SK-MEL-5 (cell line): ENCODE data around the gene CSRP1. TPM values are rescaled to one million over a fixed set of nuclear protein-coding genes. Genes with fewer than 3 reads are reported as not detected.
"Not testable (repeated sequence)": the region's sequence is repeated elsewhere in the genome, so short reads cannot be mapped to it uniquely, and the experiment has no call there.

Experiments used
- DNase-seq: peaks from one replicate; pipeline ENCODE4 v3.0.0-alpha.2; 2016; ENCODE audit warnings: low read depth, low spot score
- in situ Hi-C: cut with HindIII; loops from 2 replicates; pipeline ENCODE4 v1.10.0; 2016; ENCODE audit warnings: low sequenced_read_pairs, high pct_unique_total_duplicates, low pct_unique_long_range_greater_than_20kb
- total RNA-seq: library from RNA; depleted of rRNA; stranded (reverse); fragments of >200 nt; shearing (Covaris generic); gene quantifications from 2 replicates; pipeline ENCODE4 v1.2.3, GENCODE V29; 2014

CSRP1 gene
- total RNA-seq, 1 experiment from 2014 or later = 67.0 TPM

DNA sequence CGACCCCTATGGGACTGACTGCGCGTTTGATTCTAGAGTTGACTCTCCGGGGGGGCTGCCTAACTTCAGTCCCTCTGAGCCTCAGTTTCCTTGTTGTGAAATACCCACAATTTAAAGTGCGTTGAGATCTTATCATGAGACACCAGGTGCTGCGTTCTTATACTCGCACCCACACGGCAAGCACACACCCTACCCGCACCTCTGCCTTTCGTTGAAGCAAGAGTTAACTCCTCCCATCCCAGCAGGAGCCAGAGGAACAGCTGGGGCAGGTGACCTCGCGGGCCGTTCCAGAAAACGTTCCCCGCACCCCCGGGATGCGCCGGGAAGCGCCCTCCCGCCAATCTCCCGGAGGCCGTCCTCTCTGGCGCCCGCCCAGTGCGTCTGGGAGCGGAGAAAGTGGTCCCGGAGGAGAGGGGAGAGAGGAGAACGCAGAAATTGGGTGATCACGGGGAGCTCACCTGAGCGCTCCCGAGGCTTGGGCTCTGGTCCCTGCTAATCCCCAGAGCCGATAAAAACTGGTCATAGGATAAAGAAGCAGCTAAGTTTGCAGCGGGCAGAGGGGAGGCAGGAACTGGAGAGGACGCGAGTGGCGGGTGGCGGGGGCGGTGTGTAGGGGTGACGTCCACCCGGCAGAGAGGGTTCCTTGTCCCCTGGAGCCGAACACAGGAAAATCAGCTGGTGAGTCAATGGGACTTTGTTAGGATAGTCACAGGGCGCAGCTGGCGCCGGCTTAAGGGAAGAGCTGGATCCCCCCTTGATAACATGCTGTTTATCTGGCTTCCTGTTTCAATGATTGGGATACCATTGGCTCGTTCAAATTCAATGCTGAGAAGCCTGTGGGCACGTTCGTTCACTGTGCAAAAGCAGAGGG is 32.9 kb upstream of the CSRP1 start:
- peak; percentile 85 for DNase-seq
- in situ Hi-C loops = no loop called here

DNA sequence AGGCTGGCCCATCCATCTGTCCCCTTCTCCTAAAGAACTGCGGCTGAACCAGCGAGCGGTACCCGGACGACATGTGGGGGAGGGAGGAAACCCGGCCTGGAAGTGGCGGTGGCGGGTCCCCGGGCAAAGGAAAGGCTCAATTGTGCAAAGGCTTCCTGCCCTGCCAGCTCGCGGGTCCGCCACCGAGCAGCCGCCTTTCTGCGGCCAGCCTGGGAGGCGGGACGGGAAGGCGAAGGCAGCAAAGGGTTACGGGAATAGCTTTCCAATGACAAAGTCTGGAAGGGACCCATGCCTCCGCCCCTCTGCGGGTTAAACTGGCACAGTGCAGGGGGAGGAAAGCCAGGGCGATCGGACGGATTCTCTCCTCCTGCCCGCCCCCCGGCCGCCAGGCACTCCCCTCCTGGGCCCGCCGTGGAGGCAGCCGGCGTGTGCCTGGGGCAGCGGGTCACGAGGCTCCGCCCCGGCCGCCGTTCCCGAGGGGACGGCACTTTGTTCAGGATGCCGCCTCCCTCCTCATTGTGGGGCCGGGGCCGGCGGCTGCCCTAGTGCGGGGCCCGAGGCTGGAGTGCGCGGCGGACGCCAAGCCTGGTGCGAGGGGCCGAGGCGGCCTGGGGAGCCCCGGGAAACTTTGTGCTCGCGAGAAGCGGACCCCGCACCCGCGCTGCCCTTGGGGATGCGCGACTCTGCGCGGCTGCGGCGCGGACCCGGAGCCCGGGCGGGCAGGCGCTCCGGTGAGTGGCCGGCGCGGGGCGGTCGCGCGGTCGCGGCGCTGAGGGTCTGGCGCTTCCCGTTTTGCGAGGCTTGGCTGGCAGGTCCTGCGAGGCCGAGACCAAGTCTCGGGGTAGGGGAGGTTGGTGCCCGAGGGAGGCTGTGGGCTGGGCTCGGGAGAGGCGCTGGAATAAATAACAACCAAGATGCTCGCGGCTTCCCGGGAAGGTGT is 32.0 kb upstream of the CSRP1 start, which contains the start of gene NAV1:
Gene NAV1 (plus strand): TSS at position 516 of the 940 bp plus-strand sequence. CDS start 83,758 bp downstream, outside the sequence.
- peak; percentile 60 for DNase-seq
- in situ Hi-C loops = no loop called here

DNA sequence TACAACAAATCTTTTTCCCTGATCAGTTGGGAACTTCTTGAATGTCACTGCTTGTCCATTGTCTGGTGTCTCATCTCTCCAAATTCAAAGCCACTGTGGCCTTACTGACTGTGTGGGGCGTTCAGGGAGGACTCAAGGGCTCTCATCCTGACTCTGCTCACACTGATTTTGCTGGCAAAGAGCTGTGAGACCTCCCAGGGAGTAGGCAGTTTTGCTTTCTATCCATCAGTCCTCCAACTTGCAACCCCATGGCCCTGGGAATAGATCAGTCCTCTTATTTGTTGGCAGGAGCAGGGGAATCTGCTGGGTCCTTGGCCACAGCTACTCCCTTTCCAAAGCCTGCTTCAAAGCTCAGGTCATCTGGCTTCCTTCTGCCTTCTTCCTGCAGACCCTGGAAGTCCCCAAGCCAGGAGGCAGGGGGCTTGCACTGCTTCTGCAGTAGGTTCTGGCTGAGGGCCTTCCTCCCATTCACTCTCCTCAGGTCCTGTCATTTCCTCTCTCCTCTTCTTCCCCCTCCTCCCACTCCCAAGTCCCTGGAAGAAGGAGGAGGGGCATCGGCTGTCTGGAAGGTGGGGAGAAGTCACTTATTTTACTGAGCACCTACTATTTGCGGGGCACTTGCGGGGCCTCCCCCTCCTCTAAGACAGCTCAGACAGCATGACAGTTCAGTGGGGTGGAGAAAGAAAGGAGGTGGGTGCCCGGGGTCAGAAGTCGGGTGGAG is 31.1 kb upstream of the CSRP1 start:
- peak; percentile 42 for DNase-seq
- in situ Hi-C loops = no loop called here

DNA sequence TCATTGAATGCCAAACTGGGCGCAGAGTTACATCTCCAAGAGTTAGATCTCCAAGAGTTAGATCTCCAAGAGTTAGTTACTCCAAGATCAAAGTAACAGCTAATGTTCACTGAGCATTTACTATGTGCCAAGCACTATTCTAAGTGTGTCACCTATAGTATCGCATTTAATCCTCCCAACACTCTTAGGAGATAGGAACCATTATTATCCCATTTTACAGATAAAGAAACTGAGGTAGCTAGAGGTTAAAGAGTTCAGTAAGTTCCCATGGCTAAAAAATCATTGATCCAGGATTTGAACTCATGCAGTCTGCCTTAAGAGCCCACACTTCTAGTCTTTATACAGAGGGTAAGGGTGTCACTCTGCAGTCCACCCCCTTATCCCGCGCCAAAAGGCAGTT is 30.5 kb upstream of the CSRP1 start:
- in situ Hi-C loops = no loop called here
- no peak for DNase-seq

DNA sequence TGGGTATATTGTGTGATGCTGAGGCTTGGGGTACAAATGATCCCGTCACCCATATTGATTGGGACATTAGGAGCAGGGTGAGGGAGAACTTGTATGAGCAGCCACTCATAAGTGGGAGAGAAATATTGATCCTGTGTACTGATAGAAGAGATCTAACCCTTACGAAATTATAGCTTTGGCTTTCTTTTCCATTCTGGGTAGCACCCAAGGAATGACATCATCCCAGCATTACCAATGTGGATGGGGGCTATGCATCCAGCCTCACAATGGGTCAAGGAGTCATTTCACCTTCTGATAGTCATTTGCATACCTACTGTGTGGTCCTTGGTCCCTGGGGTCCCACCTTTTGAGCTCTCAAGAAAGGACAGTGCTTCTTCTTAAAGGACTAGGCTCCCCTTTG is 30.1 kb upstream of the CSRP1 start:
- in situ Hi-C loops = no loop called here
- no peak for DNase-seq

DNA sequence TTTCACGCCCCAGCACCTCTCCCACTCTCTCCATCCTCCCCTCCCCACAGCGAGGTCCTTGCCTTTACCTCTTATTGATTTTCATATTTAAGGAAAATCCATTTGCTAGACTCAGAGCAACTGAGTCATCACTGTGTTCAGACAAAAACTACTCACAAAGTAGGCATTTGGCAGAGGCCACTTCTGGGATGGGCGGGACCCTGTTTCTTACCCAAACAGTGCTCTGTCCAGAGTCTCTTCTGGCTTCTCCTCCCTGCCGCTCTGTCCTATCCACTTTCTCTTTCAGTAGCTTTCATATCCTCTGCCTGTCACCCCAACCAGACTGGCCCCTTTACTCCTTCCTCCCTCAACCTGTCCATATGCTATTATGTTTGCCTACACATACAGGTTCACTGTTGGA is 29.6 kb upstream of the CSRP1 start:
- in situ Hi-C loops = no loop called here
- DNase-seq = no peak

DNA sequence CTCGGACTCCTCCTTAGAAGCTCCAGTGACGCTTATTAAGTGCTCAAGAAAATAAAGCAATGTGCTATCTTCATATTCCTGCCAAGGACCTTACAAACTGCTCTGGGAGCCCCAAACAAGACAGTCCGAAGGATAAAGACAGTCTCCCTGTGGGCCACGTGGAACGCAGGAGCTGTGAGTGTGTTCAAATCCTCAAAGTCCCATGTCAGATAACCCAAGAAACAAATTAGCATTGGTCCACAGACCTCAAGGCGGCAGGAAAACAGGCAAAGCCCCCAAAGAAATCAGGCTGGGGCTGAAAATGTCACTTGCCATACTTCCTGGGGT is 29.0 kb upstream of the CSRP1 start:
- DNase-seq = no peak
- in situ Hi-C loops = no loop called here

DNA sequence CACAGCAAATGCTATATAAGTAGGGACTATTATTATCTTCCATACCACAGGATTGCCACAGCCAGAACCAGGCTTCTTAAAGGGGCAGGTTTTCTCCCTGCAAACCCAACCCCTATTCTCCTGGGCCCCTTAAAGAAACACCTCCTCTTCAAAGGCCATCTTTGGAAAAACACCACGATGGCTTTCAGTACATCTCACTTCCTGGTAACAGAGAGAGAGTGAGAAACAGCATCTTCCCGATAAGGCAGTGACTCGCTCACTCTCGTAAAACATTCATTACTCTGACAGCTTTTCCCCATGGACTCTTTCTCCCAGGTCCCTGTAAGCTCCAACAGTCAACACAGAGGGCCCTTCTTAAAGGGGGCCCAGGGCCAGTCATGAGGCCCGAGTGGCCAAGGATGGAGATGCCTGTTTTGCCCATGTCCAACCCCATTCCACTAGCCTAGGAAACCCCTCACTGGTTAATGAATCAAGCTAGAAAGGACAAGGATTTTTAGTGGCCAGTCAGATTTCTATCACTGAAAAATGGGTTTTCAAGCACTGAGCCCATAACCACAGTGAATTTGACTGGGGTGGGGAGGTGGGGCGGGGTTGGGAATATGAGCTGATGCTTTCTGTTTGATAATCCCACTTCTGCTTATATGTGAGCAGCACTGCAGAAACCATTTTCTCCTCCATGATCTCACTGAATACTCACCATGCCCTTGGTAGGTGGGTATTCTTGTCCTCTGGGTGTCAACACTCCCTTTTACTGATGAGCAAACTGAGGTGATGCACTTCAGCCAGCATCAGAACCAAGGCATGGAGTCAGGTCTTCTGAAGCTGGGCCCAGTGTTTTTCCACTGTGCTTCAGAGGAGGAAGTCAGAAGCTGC is 28.4 kb upstream of the CSRP1 start:
- peak; percentile 28 for DNase-seq
- in situ Hi-C loops = no loop called here

DNA sequence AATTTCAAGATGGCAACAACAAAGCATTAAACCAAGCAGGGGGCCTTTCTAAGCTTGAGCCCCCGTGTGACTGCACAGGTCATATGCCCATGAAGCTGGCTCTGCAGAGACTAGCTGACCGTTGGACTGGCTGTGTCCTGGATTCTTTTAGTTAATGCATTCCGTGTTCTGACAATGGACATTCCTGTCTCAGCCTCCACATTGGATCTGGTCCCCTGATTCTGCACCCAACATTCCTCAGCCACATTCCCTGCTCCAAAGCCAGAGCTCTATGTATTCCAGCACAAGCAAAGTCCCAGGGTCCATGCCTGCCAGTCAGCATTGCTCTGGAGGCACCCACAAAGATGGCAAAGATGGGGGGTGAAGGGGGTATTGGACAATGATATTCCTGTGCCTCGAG is 26.9 kb upstream of the CSRP1 start:
- in situ Hi-C loops = no loop called here
- DNase-seq = no peak

DNA sequence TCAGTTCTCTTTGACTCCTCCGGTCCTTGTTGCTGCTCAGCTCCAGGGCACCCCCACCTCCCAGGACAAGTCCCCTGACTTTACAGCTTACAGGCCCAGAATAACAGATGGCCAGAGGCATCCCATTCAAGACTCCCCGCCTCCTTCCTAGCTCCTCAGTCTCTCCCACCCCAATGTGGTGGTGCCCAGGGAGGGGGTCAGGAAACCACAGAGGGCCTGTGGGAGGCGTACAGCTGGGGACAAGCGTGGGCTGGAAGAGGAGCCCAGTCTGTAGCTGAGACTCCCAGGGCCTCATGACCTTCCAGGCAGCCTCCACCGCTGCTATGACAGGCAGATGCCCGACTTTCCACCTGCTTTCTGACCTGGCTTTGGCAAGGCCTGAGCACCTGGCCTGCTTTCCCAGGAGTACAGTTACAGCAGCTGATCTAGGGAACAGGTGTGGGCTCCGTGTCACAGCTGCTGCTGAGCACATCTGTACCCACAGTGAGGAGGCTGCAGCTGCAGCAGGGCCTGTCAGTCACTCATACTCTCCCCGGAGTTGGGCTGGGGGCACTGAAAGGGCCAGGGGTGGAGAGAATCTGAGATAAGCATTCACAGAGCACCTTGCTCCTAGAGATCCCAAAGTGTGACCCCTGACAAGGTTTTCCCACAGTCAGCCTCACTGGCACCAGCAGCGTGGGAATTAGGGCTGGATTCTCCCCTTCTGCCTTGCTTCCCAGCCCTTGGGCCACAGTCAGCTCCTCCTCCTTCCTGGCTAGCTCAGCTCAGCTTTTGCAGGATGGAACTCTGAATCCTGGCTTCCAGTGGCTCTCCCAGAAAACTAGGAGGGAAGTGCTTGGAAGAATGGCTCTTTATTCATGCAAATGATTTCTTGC is 24.9 kb upstream of the CSRP1 start:
- in situ Hi-C loops = no loop called here
- DNase-seq = no peak

DNA sequence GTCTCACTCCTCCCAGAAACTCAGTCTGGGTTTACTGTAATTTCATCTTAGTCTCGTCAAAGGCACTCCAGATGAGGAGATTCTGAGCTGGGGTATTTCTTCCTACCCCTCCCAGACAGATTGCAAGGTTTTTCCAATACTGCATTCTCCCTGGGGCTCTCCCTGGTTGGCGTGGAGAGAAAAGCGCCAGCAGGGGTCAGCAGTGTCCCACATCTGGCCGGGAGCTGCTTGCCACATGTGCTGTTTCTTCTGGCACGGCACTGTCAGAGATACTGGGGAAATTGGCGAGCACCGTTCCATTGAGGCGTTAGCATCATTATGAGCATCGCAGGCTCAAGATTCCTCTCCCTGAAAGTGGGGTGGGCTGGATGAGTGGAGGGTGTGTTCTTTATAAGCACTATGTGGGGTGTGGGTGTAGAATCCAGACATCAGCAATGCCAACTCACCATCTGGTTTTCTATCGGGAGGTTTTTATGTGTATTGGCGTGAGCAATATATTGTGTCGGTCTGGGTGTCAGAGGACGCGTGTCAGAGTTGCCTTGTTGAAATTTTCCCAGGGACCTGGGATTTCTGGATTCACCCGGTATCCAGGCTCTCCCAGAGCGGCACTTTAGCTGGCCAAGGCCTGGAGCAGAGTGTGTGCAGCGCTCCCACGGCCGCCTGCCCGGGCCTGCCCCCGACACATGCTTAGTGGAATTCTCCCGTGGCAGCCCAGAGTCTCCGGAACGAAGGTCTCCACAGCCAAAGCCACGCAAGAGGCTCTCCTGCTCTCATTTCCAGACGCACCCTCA is 24.0 kb upstream of the CSRP1 start:
- in situ Hi-C loops = no loop called here
- peak; percentile 82 for DNase-seq

DNA sequence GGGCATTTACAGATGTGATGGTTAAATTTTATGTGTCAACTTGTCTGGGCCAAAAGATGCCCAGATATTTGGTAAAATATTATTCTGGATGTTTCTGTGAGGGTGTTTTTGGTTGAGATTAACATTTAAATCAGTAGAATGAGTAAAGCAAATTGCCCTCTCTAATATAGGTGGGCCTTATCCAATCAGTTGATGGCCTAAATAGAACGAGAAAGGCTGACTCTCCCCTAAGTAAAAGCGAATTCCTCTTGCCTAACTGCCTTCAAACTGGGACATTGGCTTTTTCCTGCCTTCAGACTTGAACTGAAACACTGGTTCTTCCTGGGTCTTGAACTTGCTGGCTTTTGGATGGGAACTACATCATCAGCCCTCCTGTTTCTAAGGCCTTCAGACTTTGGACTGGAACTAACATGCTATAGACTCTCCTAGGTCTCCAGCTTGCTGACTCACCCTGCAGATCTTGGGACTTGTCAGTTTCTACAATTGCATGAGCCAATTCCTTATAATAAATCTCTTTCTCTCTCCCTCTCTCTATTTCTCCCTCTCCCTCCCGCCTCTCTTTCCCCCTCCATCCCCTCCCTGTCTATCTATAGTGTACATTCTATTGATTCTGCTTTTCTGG is 21.8 kb upstream of the CSRP1 start:
- in situ Hi-C loops = no loop called here
- DNase-seq = no peak

DNA sequence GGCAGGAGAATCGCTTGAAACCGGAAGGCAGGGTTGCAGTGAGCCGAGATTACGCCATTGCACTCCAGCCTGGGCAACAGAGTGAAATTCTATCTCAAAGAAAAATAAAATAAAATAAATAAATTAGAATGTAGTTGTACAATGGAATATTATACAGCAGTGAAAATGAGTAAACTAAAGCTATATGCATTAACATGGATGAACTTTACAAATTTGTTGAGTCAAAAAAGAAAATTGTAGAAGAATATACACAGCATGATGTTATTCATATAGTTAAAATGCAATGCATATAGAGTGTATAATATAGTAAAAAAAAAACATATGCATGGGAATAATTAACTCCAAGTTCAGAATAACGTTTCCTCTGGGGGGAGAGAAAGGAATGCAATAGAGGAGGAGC is 21.0 kb upstream of the CSRP1 start:
- in situ Hi-C loops = no loop called here
- no peak for DNase-seq

DNA sequence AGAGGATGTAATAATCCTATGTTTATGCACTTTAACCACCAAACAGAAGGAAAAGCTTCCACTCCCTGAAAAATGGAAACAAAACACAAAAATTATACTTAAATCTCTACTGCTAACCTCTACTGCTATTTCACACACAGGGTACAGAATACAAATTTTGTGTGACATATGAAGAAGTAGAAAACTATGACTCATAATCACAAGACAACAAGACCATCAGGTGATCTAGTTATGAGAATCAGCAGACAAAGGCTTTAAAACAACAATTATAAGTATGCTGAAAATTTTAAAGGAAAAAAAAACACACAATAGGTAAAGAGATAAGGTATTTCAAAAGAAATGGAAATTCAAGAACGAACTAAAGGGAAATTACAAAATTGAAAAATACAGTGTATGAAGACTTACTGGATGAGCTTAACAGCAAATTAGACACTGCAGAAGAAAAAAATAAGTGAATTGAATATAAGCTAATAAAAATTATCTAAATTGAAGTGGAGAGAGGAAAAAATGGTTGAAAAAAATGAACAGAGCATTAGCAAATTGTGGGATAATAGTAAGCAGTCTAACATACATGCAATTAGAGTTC is 18.4 kb upstream of the CSRP1 start:
- DNase-seq = no peak
- in situ Hi-C loops = no loop called here

DNA sequence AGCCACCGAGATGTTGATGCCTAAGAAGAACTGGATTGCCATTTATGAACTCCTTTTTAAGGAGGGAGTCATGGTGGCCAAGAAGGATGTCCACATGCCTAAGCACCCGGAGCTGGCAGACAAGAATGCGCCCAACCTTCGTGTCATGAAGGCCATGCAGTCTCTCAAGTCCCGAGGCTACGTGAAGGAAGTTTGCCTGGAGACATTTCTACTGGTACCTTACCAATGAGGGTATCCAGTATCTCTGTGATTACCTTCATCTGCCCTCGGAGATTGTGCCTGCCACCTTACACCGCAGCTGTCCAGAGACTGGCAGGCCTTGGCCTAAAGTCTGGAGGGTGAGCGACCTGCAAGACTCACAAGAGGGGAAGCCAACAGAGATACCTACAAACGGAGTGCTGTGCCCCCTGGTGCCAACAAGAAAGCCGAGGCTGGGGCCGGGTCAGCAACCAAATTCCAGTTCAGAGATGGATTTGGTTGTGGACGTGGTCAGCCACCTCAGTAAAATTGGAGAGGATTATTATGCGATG is 13.2 kb upstream of the CSRP1 start:
- DNase-seq = not testable (repeated sequence)

More for the DNA sequence above, 13.2 kb upstream of the CSRP1 start:
- in situ Hi-C loops = not testable (repeated sequence)
